ENCODE results near the gene PKD1L1. TPM values are rescaled to one million over a fixed set of nuclear protein-coding genes. Genes with fewer than 3 reads are reported as not detected.
"Not testable (repeated sequence)": the region's sequence is repeated elsewhere in the genome, so short reads cannot be mapped to it uniquely, and the experiment has no call there.

Gene PKD1L1
- total RNA-seq, 1 experiment from 2014 or later, result not detected

- POLR2A ChIA-PET, result interaction anchor here (0.9 to 4.0 kb wide), 2 partner anchors 13 to 20 kb away, joined by 5 to 22 read pairs; no protein-coding TSS in a partner anchor
- CTCF ChIA-PET, result interaction anchor here (0.6 to 1.5 kb wide), 3 partner anchors 20 to 540 kb away, joined by 3 to 4 read pairs (median 3); no protein-coding TSS in a partner anchor
- intact Hi-C loops (cut with micrococcal nuclease), result no loop called here
These were observed 148.7 kb downstream of the PKD1L1 start for GRCh38 chr7:47799524-47799923.

GRCh38 chr7:47796347-47796746, 151.9 kb downstream of the PKD1L1 start:
- POLR2A ChIA-PET, result interaction anchor here (0.7 to 4.0 kb wide), 3 partner anchors 9 to 127 kb away, joined by 3 to 22 read pairs (median 3); no protein-coding TSS in a partner anchor
- no TSS peak for BruUV-seq (replicated peaks)
- H3K9me3 Mint-ChIP-seq (ENCODE audit: unreplicated experiment), result no peaks in the 10 kb centered on the region
- no peak for TF ChIP-seq CTCF (IDR thresholded peaks at IDR 0.05; ENCODE audit: unreplicated experiment)
- CTCF ChIA-PET, result interaction anchor here (0.8 to 1.7 kb wide), 3 partner anchors 9 to 23 kb away, joined by 3 to 10 read pairs (median 7); no protein-coding TSS in a partner anchor
- H3K27ac Mint-ChIP-seq (ENCODE audit: low read depth, unreplicated experiment), result no peak overlapping the region
- intact Hi-C loops (cut with micrococcal nuclease), result no loop called here
- no peaks in the 10 kb centered on the region for H3K27me3 Mint-ChIP-seq (ENCODE audit: insufficient read depth, unreplicated experiment)
- no peak overlapping the region for H3K4me3 Mint-ChIP-seq (ENCODE audit: unreplicated experiment)
- DNase-seq (ENCODE audit: unreplicated experiment), result no peak
- H3K4me1 Mint-ChIP-seq (ENCODE audit: insufficient read depth, unreplicated experiment), result peaks cover 4% of the 10 kb centered on the region
- H3K36me3 Mint-ChIP-seq (ENCODE audit: insufficient read depth, unreplicated experiment), result no peaks in the 10 kb centered on the region

More at GRCh38 chr7:47799524-47799923, 148.7 kb downstream of the PKD1L1 start:
- Mint-ChIP-seq H3K9me3 (ENCODE audit: unreplicated experiment) (no peaks in the 10 kb centered on the region), H3K4me1 (ENCODE audit: insufficient read depth, unreplicated experiment) (no peaks in the 10 kb centered on the region), H3K27ac (ENCODE audit: low read depth, unreplicated experiment) (no peak overlapping the region), H3K36me3 (ENCODE audit: insufficient read depth, unreplicated experiment) (no peaks in the 10 kb centered on the region), H3K27me3 (ENCODE audit: insufficient read depth, unreplicated experiment) (no peaks in the 10 kb centered on the region), H3K4me3 (ENCODE audit: unreplicated experiment) (no peak overlapping the region)
- no peak for TF ChIP-seq CTCF (IDR thresholded peaks at IDR 0.05; ENCODE audit: unreplicated experiment)
- BruUV-seq (replicated peaks), result no TSS peak
- DNase-seq (ENCODE audit: unreplicated experiment), result no peak

GRCh38 chr7:47795631-47796030, 152.6 kb downstream of the PKD1L1 start:
- Mint-ChIP-seq H3K27me3 (ENCODE audit: insufficient read depth, unreplicated experiment) (no peaks in the 10 kb centered on the region), H3K27ac (ENCODE audit: low read depth, unreplicated experiment) (no peak overlapping the region), H3K9me3 (ENCODE audit: unreplicated experiment) (no peaks in the 10 kb centered on the region), H3K36me3 (ENCODE audit: insufficient read depth, unreplicated experiment) (no peaks in the 10 kb centered on the region), H3K4me1 (ENCODE audit: insufficient read depth, unreplicated experiment) (peaks cover 5% of the 10 kb centered on the region), H3K4me3 (ENCODE audit: unreplicated experiment) (no peak overlapping the region)
- CTCF ChIA-PET, result interaction anchor here (0.8 to 1.7 kb wide), 2 partner anchors 10 to 23 kb away, joined by 3 to 10 read pairs; no protein-coding TSS in a partner anchor
- no peak for DNase-seq (ENCODE audit: unreplicated experiment)
- no TSS peak for BruUV-seq (replicated peaks)
- intact Hi-C loops (cut with micrococcal nuclease), result no loop called here
- POLR2A ChIA-PET, result interaction anchor here (0.8 to 4.0 kb wide), 2 partner anchors 9 to 126 kb away, joined by 3 to 22 read pairs; no protein-coding TSS in a partner anchor
- no peak for TF ChIP-seq CTCF (IDR thresholded peaks at IDR 0.05; ENCODE audit: unreplicated experiment)

- intact Hi-C loops (cut with micrococcal nuclease); H3K27ac Mint-ChIP-seq (ENCODE audit: low read depth, unreplicated experiment); H3K4me1 Mint-ChIP-seq (ENCODE audit: insufficient read depth, unreplicated experiment); H3K36me3 Mint-ChIP-seq (ENCODE audit: insufficient read depth, unreplicated experiment); POLR2A ChIA-PET; H3K9me3 Mint-ChIP-seq (ENCODE audit: unreplicated experiment); H3K27me3 Mint-ChIP-seq (ENCODE audit: insufficient read depth, unreplicated experiment); BruUV-seq (replicated peaks); H3K4me3 Mint-ChIP-seq (ENCODE audit: unreplicated experiment); DNase-seq (ENCODE audit: unreplicated experiment): not testable (repeated sequence)
- CTCF ChIA-PET, result interaction anchor here (1.0 kb wide), 1 partner anchor 24 kb away, joined by 4 read pairs; no protein-coding TSS in a partner anchor
These were observed 153.1 kb downstream of the PKD1L1 start for GRCh38 chr7:47795126-47795525.

All from MCF 10A (cell line).